ENCODE results near the gene FOSB. TPM values are rescaled to one million over a fixed set of nuclear protein-coding genes. Genes with fewer than 3 reads are reported as not detected.
A peak's percentile ranks its signal among the peaks of the same experiment; 100 is the strongest.

Gene FOSB
- total RNA-seq, 1 experiment from 2014 or later, result 0.40 TPM

DNA sequence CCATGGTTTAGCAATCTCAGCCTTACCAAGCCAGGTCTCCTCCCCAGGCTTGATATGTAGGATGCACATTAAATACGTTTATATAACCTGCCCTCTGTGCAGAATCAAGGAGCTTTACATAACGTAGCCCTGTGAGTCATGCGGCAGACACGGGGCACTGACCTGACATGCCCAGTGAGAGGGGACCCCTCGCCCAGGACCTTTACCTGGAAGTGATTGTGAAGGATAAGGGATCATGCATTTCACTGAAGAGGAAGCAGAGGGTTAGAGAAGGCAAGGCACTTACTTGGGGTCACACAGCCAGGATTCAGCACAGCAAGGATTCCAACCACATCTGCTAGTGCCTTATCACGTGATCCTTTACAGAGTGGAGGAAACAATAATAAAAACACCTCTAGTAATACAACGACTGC is 18.9 kb upstream of the FOSB start:
- Histone ChIP-seq H3K4me1 (peaks cover 29% of the 10 kb centered on the region), H3K4me3 (no peak overlapping the region), H3K36me3 (no peaks in the 10 kb centered on the region), H3K27ac (no peak overlapping the region), H3K27me3 (no peaks in the 10 kb centered on the region), H3K9me3 (replicated peaks) (no peaks in the 10 kb centered on the region)
- no peak for DNase-seq

DNA sequence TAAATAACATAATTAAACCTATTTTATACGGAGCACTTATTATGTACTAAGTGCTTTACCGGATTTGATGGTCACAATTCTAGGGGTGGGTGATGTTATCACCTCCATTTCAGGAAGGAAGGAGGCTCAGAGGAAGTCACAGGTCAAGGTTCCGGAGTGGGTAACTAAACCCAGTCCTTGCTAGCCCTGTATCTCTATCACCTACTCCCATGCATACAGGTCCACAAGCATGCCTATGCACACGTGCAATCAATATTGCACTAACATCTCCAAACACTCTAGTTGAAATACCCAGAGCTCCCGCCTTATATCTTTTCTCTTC is 17.8 kb upstream of the FOSB start:
- Histone ChIP-seq H3K36me3 (no peaks in the 10 kb centered on the region), H3K4me3 (peak overlapping the region; percentile 64), H3K9me3 (replicated peaks) (no peaks in the 10 kb centered on the region), H3K4me1 (peaks cover 32% of the 10 kb centered on the region), H3K27me3 (no peaks in the 10 kb centered on the region), H3K27ac (no peak overlapping the region; the same call in 1 of the 2 replicates)
- no peak for DNase-seq

DNA sequence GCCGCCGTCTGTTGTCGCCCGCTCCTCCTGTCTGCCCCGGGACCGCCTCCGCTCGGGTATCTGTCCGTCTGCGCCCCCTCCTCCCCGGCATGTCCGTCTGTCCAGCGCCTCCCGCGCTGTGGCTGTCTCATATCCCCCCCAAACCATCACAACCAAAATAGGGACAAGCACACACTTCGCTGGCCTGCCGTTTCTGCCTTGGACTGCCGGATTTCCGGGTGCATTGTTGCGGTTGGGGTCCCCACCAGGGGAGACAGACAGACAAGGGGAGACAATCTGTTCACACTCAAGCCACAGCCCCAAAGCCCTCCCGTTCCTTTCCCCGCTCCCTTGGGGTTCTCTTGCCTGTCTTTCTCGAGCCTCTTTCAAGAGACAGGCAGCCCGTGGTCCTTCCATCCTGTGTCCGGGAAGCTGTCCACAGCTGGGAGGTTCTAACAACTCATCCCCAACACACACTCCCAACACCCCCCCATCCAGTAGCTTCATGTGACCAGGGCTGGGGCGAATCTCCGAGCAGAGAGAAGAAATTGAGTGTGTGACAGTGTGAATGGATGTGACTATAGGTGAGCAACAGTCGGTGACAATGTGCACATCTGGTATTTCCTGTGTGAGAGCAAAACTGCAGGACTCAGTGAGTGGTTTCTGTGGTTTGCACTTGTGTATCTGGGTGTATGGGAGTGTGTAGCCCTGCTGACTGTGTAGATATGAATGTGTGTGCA is 16.5 kb upstream of the FOSB start:
- peak; percentile 36 to 45 for DNase-seq
- peak overlapping the region; percentile 40; the same call in 1 of the 2 replicates for H3K27ac ChIP-seq
- no peaks in the 10 kb centered on the region for H3K36me3 ChIP-seq
- peaks cover 38% of the 10 kb centered on the region for H3K4me1 ChIP-seq
- H3K4me3 ChIP-seq, result peak overlapping the region; percentile 64
- no peaks in the 10 kb centered on the region for H3K9me3 ChIP-seq (replicated peaks)
- no peaks in the 10 kb centered on the region for H3K27me3 ChIP-seq

DNA sequence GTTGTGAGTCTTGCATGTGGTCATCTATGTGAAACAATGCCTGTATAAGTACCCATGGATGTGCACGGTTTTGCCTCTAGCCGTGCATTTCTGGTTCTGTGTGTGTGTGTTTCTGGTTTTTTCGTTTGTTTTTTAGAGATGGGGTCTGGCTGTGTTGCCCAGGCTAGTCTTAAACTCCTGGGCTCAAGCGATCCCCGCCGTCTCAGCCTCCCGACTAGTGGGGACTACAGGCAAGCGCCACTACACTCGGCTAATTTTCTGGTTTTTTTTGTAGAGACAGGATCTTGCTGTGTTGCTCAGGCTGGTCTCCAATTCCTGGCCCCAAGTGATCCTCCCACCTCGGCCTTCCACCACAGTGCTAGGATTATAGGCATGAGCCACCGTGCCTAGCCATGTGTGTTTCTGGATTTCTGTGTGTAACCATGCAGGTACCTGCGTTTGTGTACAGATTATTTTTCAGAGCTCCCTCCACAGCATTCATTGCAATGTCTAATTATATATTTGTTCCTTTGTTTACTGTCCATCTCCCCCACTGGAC is 15.9 kb upstream of the FOSB start:
- Histone ChIP-seq H3K27me3 (no peaks in the 10 kb centered on the region), H3K27ac (no peak overlapping the region), H3K36me3 (no peaks in the 10 kb centered on the region), H3K4me3 (no peak overlapping the region; the same call in 1 of the 2 replicates), H3K4me1 (peaks cover 41% of the 10 kb centered on the region), H3K9me3 (replicated peaks) (no peaks in the 10 kb centered on the region)
- DNase-seq, result no peak

DNA sequence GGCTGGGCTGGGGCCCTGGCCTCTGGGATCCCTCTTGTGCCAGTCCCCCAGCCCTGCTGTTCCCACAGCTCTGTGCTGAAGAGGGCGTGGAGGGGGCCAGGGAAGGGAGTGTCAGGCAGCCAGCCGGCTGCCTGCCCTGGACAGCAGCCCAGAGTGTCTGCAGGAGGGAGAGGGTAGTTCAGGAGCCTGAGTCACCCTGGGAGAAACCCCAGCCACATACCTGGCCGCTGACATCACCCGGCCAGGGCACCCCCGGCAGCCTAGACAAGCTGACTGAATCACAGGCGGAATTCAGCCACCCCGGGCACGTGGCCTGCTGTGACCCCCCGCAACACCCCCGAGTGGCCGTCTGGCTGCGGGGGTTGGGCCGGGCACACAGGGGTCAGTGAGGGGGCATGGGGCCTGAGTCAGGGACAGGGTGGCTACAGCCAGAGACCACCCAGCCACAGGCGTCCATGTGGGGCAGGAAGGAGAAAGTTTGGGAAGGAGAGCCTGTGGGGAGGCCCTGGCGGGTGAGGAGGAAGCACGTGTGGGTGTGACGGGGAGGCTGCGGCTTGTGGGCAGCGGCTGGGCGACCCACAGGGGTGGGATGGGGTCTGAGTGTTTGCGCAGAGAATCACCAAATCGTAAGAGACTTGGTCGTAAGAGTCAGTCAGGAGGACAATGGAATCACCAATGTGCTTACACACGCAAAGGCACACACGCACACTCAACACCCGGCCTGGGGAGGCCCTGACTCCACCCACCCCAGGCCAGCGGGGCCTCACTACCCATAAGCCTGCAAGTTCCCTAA is 11.9 kb upstream of the FOSB start:
- no peaks in the 10 kb centered on the region for H3K36me3 ChIP-seq
- peak overlapping the region; percentile 11 for H3K4me3 ChIP-seq
- H3K4me1 ChIP-seq, result peaks cover 35% of the 10 kb centered on the region
- H3K27ac ChIP-seq, result peak overlapping the region; percentile 91
- no peaks in the 10 kb centered on the region for H3K27me3 ChIP-seq
- DNase-seq, result peak; percentile 98 to 99
- no peaks in the 10 kb centered on the region for H3K9me3 ChIP-seq (replicated peaks)

DNA sequence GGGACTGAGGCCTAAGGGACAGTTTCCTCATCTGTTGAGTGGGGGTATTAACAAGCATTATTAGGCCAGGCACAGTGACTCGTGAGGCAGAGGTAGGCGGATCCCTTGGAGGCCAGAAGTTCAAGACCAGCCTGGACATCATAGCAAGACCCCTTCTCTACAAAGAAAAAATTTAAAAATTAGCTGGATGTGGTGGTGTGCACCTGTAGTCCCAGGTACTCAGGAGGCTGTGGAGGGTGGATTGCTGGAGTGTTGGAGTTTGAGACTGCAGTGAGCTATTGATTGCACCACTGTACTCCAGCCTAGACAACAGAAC is 11.3 kb upstream of the FOSB start:
- Histone ChIP-seq H3K9me3 (replicated peaks) (no peaks in the 10 kb centered on the region), H3K27me3 (no peaks in the 10 kb centered on the region), H3K27ac (peak overlapping the region; percentile 91), H3K4me1 (peaks cover 30% of the 10 kb centered on the region), H3K36me3 (no peaks in the 10 kb centered on the region), H3K4me3 (no peak overlapping the region; the same call in 1 of the 2 replicates)
- no peak for DNase-seq

DNA sequence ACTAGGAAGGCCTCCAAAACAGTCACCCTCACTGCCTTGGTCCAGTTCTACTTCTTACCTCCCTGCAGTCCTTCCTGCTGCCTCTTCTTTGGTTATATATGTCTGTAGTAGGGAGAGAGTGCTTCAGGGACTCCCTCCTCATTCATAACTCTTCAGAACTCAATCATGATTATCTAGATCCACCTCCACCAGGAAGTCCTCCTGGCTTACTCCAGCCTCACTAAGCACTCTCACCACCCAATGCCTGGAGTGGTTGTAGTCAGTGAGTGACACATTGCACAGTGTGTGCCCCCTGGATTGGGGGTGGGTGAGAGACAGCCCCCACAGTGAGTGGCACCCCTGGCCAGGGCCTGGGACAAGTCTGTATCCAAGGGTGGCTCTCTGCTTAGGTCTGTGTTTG is 10.0 kb upstream of the FOSB start:
- H3K27ac ChIP-seq, result no peak overlapping the region

DNA sequence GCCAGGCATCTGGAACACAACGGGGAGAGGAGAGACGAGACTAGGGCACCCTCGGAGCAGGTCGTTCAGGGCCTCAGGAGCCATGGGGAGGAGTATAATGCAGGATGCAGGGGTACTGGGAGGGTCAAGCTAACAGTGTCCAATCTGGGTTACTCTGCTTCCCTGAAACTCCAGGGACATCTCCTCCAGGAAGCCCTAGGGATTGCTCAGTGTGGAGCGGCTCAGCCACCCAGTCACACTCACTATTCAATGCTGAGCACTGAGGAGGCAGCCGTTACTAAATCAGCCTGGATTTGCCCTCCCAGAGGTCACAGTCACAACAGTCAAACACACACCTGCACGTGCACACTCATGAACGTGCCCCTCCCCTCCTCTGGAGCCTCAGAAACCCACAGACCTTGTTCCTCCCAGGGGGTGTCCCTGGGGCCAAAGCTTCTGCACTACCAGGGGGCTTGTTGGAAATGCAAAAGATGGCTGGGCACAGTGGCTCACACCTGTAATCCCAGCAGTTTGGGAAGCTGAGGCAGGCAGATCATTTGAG is 6.9 kb upstream of the FOSB start:
- Histone ChIP-seq H3K4me3 (no peak overlapping the region), H3K4me1 (peaks cover 4% of the 10 kb centered on the region; the same call in 1 of the 2 replicates), H3K27ac (no peak overlapping the region), H3K9me3 (replicated peaks) (no peaks in the 10 kb centered on the region), H3K36me3 (no peaks in the 10 kb centered on the region), H3K27me3 (0 out of 2 replicates have a peak, but pooled peaks cover 5% of the 10 kb centered on the region)
- no peak for DNase-seq

More for the DNA sequence above, 10.0 kb upstream of the FOSB start:
- Histone ChIP-seq H3K4me1 (peaks cover 27% of the 10 kb centered on the region), H3K36me3 (no peaks in the 10 kb centered on the region), H3K4me3 (no peak overlapping the region), H3K27me3 (0 out of 2 replicates have a peak, but pooled peaks cover 5% of the 10 kb centered on the region), H3K9me3 (replicated peaks) (no peaks in the 10 kb centered on the region)
- DNase-seq, result no peak

DNA sequence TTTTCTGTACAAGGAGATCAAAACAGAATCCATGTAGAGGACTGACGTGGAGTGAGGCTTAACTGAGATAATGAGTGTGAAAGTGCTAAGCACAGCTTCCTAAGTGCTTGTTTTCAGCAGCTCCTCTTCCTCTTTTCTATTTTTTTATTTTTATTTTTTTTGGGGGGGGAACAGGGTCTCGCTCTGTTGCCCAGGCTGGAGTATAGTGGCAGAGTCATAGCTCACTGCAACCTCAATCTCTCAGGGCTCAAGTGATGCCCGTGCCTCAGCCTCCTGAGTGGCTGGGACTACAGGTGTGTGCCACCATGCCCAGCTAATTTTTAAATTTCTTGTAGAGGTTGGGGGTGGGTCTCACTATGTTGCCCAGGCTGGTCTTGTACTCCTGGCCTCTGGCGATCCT is 5.6 kb upstream of the FOSB start:
- H3K4me1 ChIP-seq, result no peaks in the 10 kb centered on the region
- H3K27ac ChIP-seq, result no peak overlapping the region
- H3K27me3 ChIP-seq, result 0 out of 2 replicates have a peak, but pooled peaks cover 5% of the 10 kb centered on the region
- no peak for DNase-seq
- no peaks in the 10 kb centered on the region for H3K36me3 ChIP-seq
- no peaks in the 10 kb centered on the region for H3K9me3 ChIP-seq (replicated peaks)
- H3K4me3 ChIP-seq, result no peak overlapping the region

DNA sequence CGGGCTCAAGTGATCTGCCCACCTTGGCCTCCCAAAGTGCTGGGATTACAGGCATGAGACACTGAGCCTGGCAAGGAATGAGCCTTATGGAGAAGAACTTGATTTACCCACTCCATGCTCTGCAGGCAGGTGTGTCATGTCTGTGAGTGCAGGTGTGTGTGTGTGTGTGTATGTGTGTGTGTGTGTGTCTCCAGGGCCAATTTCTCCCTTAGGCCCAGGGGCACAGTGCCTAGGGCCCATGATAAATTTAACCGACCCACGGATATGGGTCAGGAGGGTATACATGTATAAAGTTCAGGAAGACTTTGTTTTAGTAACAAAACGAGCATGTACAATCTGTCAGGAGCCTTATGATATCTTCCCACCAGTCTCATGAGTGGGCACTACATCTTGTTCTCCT is 4.6 kb upstream of the FOSB start:
- H3K4me3 ChIP-seq, result no peak overlapping the region
- H3K4me1 ChIP-seq, result peaks cover 3% of the 10 kb centered on the region; the same call in 1 of the 2 replicates
- H3K9me3 ChIP-seq (replicated peaks), result no peaks in the 10 kb centered on the region
- no peak for DNase-seq
- 0 out of 2 replicates have a peak, but pooled peaks cover 5% of the 10 kb centered on the region for H3K27me3 ChIP-seq
- no peaks in the 10 kb centered on the region for H3K36me3 ChIP-seq
- H3K27ac ChIP-seq, result no peak overlapping the region

DNA sequence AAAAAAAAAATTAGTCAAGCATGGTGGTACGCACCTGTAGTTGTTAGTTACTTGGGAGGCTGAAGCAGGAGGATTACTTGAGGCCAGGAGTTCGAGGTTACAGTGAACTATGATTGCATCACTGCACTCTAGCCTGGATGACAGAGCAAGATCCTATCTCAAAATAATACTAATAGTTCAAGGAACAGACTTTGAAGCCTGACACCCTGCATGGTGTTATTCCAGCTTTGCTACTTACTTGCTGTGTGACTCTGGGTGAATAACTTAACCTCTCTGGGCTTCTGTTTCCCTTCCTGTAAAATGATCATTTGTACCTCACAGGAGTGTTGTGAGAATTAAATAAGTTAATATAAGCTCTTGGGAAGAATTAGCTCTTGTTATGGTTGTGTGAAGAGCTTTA is 3.5 kb upstream of the FOSB start:
- Histone ChIP-seq H3K4me1 (peaks cover 6% of the 10 kb centered on the region; the same call in 1 of the 2 replicates), H3K36me3 (no peaks in the 10 kb centered on the region), H3K27me3 (0 out of 2 replicates have a peak, but pooled peaks cover 5% of the 10 kb centered on the region), H3K4me3 (no peak overlapping the region), H3K9me3 (replicated peaks) (no peaks in the 10 kb centered on the region), H3K27ac (no peak overlapping the region)
- DNase-seq, result no peak

DNA sequence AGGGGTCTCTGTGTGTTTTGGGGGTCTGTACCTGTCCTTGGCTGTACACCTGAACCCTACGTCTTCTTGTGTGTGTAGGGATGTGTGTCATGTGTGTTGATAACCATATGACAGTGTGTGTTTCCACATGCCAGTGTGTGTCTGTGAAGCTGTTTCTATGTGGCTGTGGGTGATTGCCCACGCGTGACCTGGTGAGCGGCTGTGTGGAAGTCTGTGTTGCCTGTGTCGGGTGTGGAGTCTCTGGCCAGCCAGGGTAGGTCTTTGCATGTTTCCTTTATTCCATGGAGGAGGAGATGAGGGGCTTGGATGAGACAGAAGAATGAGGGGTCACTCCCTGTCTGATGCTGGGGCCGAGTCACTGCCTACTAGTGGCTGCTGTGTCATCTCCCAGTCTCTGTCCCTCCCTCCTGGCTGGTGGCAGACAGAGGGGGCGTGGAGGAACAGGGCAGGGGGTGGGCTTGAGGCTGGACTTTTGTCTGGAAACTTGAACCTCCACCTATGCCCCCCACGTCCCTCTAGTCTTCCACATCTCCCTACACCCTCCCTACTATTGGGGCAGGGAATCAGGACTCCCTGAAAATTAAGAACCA is 2.8 kb upstream of the FOSB start:
- DNase-seq, result no peak
- 0 out of 2 replicates have a peak, but pooled peaks cover 5% of the 10 kb centered on the region for H3K27me3 ChIP-seq
- no peaks in the 10 kb centered on the region for H3K9me3 ChIP-seq (replicated peaks)
- H3K4me3 ChIP-seq, result no peak overlapping the region
- no peaks in the 10 kb centered on the region for H3K36me3 ChIP-seq
- peaks cover 7% of the 10 kb centered on the region; the same call in 1 of the 2 replicates for H3K4me1 ChIP-seq
- H3K27ac ChIP-seq, result no peak overlapping the region

DNA sequence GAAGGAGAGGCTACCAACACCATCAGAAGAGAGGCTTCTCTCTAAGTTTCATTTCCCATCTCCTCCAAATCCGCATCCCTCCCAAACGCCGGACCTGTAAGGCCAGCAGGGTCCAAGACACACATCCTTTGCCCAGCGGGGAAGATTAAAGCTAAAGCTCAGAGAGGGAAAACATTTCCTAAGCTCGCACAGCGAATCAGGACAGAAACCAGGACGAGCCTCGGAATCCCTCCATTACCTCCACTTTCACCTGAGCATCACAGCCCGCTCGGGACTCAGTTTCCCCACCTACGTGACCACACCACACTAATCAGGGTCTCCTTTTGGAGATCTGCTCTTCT is 711 bp upstream of the FOSB start:
- Histone ChIP-seq H3K27me3 (no peaks in the 10 kb centered on the region), H3K36me3 (no peaks in the 10 kb centered on the region), H3K4me1 (peaks cover 11% of the 10 kb centered on the region; the same call in 1 of the 2 replicates), H3K27ac (no peak overlapping the region), H3K4me3 (peak overlapping the region; percentile 64), H3K9me3 (replicated peaks) (no peaks in the 10 kb centered on the region)
- DNase-seq, result no peak

DNA sequence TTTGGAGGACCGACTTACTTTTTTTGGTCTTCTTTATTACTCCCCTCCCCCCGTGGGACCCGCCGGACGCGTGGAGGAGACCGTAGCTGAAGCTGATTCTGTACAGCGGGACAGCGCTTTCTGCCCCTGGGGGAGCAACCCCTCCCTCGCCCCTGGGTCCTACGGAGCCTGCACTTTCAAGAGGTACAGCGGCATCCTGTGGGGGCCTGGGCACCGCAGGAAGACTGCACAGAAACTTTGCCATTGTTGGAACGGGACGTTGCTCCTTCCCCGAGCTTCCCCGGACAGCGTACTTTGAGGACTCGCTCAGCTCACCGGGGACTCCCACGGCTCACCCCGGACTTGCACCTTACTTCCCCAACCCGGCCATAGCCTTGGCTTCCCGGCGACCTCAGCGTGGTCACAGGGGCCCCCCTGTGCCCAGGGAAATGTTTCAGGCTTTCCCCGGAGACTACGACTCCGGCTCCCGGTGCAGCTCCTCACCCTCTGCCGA is 409 bp downstream of the FOSB start:
- peak in 1 of 2 experiments; percentile 33 for DNase-seq
- H3K9me3 ChIP-seq (replicated peaks), result no peaks in the 10 kb centered on the region
- no peaks in the 10 kb centered on the region for H3K36me3 ChIP-seq
- H3K4me1 ChIP-seq, result peaks cover 11% of the 10 kb centered on the region; the same call in 1 of the 2 replicates
- H3K27me3 ChIP-seq, result no peaks in the 10 kb centered on the region
- no peak overlapping the region for H3K27ac ChIP-seq
- H3K4me3 ChIP-seq, result peak overlapping the region; percentile 64

Measured in SJCRH30 (cell line).